OCI-LY7 (cell line): ENCODE data around the gene NRBF2. TPM values are rescaled to one million over a fixed set of nuclear protein-coding genes. Genes with fewer than 3 reads are reported as not detected.

ENCODE experiments used
- BruUV-seq: library from RNA; stranded (reverse); fragments of 400-500 nt; replicated peaks from 2 replicates; lab custom pipeline; 2021; lab: Mats Ljungman, UMichigan
- CTCF ChIA-PET: fragments of 300-600 bp; sonication (Branson Sonifier 250); formaldehyde crosslinking; loops from one replicate; lab custom pipeline; 2022; ENCODE audit warnings: antibody characterized with exemption; ENCODE audit not compliant: unreplicated experiment; lab: Charles Lee
- POLR2A ChIA-PET: fragments of 300-600 bp; sonication (Branson Sonifier 250); formaldehyde crosslinking; loops from one replicate; lab custom pipeline; 2022; ENCODE audit warnings: antibody characterized with exemption; lab: Charles Lee
- DNase-seq: peaks from one replicate; pipeline ENCODE4 v3.0.0-alpha.2; 2015; ENCODE audit warnings: low spot score
- H2AFZ ChIP-seq: fragments of 200-600 bp; sonication (generic), shearing (Covaris generic); 2 replicates; pipeline ENCODE4 v1.6.1; 2014; ENCODE audit warnings: mild to moderate bottlenecking, antibody characterized with exemption, low read length, moderate library complexity
- H3K27ac ChIP-seq: fragments of 200-600 bp; sonication (generic); 2 replicates; pipeline ENCODE4 v1.5.1; 2014; ENCODE audit warnings: mixed run types, low read depth, mild to moderate bottlenecking, moderate library complexity, low read length, inconsistent platforms; ENCODE audit not compliant: poor library complexity, severe bottlenecking
- H3K36me3 ChIP-seq: fragments of 200-600 bp; sonication (generic); 2 replicates; pipeline ENCODE4 v1.6.1; 2014; ENCODE audit warnings: mild to moderate bottlenecking, antibody characterized with exemption, low read length, moderate library complexity, mixed read lengths; ENCODE audit not compliant: insufficient read depth
- H3K4me1 ChIP-seq: fragments of 200-600 bp; sonication (generic); 2 replicates; pipeline ENCODE4 v1.5.1; 2014; ENCODE audit warnings: mild to moderate bottlenecking, low read length; ENCODE audit not compliant: insufficient read depth, poor library complexity, severe bottlenecking
- H3K4me2 ChIP-seq: fragments of 200-600 bp; sonication (generic); 2 replicates; pipeline ENCODE4 v1.6.1; 2014; ENCODE audit warnings: mild to moderate bottlenecking, low read length
- H3K4me3 ChIP-seq: fragments of 200-600 bp; sonication (generic); 2 replicates; pipeline ENCODE4 v1.5.1; 2014; ENCODE audit warnings: mild to moderate bottlenecking, low read depth, low read length; ENCODE audit not compliant: poor library complexity, severe bottlenecking
- H3K79me2 ChIP-seq: fragments of 200-600 bp; sonication (generic); 2 replicates; pipeline ENCODE4 v1.6.1; 2016; ENCODE audit warnings: low read depth, mild to moderate bottlenecking, low read length, moderate library complexity, mixed read lengths; ENCODE audit not compliant: insufficient read depth
- H3K9me2 ChIP-seq: fragments of 200-600 bp; sonication (generic); 2 replicates; pipeline ENCODE4 v1.6.1; 2016; ENCODE audit warnings: mild to moderate bottlenecking, low read length, mixed read lengths; ENCODE audit not compliant: insufficient read depth
- H3K9me3 ChIP-seq: fragments of 200-600 bp; sonication (generic); 2 replicates; pipeline ENCODE4 v1.6.1; 2014; ENCODE audit warnings: mild to moderate bottlenecking, mixed run types, low read length, mixed read lengths
- H4K20me1 ChIP-seq: fragments of 200-600 bp; sonication (generic); 2 replicates; pipeline ENCODE4 v1.6.1; 2014; ENCODE audit warnings: mild to moderate bottlenecking, antibody characterized with exemption, low read length, moderate library complexity, mixed read lengths; ENCODE audit not compliant: insufficient read depth
- EZH2phosphoT487 ChIP-seq: fragments of 200-600 bp; sonication (generic); IDR thresholded peaks from 2 replicates; pipeline ENCODE4 v1.6.1; 2018; ENCODE audit warnings: low read depth, borderline replicate concordance, mild to moderate bottlenecking, mixed run types, antibody characterized with exemption, low read length, moderate library complexity, mixed read lengths
- intact Hi-C: fragments of 100-400 bp; cut with micrococcal nuclease; formaldehyde crosslinking; loops from one replicate; pipeline ENCODE4 v1.10.0; 2022; ENCODE audit not compliant: unreplicated experiment
- total RNA-seq, 2 experiments: library from RNA; depleted of rRNA in 1 of 2; stranded (reverse); fragments of >200 nt in 1 of 2; shearing (Covaris generic) in 1 of 2; gene quantifications; 2 replicates each; pipeline ENCODE4 v1.2.3, GENCODE V29; 2014 to 2022
- TF ChIP-seq, protein P1 (sequence below): fragments of 200-600 bp; sonication (generic); conservative IDR thresholded peaks from 2 replicates; pipeline ENCODE4 v1.5.1; 2014; ENCODE audit warnings: mild to moderate bottlenecking, antibody characterized with exemption, low read length, moderate library complexity, mixed read lengths

The NRBF2 gene
- total RNA-seq, 2 experiments from 2014 or later: 14.2 to 20.7 TPM

DNA sequence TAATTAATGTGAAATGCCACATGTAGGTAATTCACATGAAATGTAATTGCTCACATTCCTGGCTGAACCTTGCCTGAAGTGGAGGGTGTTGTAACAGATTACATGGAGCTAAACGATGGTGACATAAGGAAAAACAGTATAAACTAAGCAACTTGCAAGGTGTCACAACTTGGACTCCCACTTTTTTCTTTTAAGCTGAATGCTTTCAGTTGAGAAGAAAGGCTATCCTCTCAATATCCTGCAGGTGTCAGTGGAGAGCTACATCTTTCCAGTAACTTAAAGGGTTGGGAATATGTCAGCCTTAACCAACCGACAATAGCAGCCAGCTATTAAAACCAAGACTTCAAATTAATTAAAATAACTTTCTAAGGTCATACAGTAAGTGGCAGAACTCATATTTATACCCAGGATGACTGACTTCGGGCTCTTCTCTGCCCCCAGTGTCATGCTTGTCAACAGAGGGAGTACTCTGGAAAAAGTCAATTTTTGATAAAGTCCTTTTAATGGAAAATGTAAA is 33.7 kb downstream of the NRBF2 start:
- H3K4me1 ChIP-seq: no peaks in the 10 kb centered on the region
- H3K9me2 ChIP-seq: no peaks in the 10 kb centered on the region
- BruUV-seq: no TSS peak
- no peak overlapping the region for H3K27ac ChIP-seq
- H3K4me3 ChIP-seq: no peak overlapping the region
- intact Hi-C loops: loop anchor here (1.0 to 5.0 kb wide), 3 partner anchors 101 to 554 kb away; no protein-coding TSS in a partner anchor
- peaks cover 2% of the 10 kb centered on the region; the same call in 1 of the 2 replicates for H4K20me1 ChIP-seq
- no peak overlapping the region for H2AFZ ChIP-seq
- peak; percentile 78 for DNase-seq
- ChIA-PET CTCF (interaction anchor here (0.5 to 2.4 kb wide), 7 partner anchors 9 to 554 kb away, joined by 3 to 12 read pairs (median 5); no protein-coding TSS in a partner anchor), POLR2A (interaction anchor here (0.6 to 1.2 kb wide), 14 partner anchors 9 to 903 kb away, joined by 3 to 9 read pairs (median 3); partner anchors contain the start of gene NRBF2)
- H3K4me2 ChIP-seq: no peak overlapping the region
- H3K79me2 ChIP-seq: no peaks in the 10 kb centered on the region
- TF ChIP-seq, protein P1, sequence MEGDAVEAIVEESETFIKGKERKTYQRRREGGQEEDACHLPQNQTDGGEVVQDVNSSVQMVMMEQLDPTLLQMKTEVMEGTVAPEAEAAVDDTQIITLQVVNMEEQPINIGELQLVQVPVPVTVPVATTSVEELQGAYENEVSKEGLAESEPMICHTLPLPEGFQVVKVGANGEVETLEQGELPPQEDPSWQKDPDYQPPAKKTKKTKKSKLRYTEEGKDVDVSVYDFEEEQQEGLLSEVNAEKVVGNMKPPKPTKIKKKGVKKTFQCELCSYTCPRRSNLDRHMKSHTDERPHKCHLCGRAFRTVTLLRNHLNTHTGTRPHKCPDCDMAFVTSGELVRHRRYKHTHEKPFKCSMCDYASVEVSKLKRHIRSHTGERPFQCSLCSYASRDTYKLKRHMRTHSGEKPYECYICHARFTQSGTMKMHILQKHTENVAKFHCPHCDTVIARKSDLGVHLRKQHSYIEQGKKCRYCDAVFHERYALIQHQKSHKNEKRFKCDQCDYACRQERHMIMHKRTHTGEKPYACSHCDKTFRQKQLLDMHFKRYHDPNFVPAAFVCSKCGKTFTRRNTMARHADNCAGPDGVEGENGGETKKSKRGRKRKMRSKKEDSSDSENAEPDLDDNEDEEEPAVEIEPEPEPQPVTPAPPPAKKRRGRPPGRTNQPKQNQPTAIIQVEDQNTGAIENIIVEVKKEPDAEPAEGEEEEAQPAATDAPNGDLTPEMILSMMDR: peak; percentile 94
- TF ChIP-seq EZH2phosphoT487: no peak
- peaks cover 69% of the 10 kb centered on the region for H3K36me3 ChIP-seq
- H3K9me3 ChIP-seq: no peaks in the 10 kb centered on the region

GRCh38 chr10:63168821-63169462 is 35.8 kb downstream of the NRBF2 start:
- H3K36me3 ChIP-seq: peaks cover 90% of the 10 kb centered on the region
- H3K4me3 ChIP-seq: no peak overlapping the region
- BruUV-seq: no TSS peak
- H2AFZ ChIP-seq: no peak overlapping the region
- TF ChIP-seq, protein P1: no peak
- TF ChIP-seq EZH2phosphoT487: no peak
- no peaks in the 10 kb centered on the region for H3K9me3 ChIP-seq
- no peaks in the 10 kb centered on the region for H3K9me2 ChIP-seq
- H3K79me2 ChIP-seq: peaks cover 5% of the 10 kb centered on the region; the same call in 1 of the 2 replicates
- DNase-seq: no peak
- no peak overlapping the region for H3K27ac ChIP-seq
- no peak overlapping the region for H3K4me2 ChIP-seq
- CTCF ChIA-PET: no interaction called here
- POLR2A ChIA-PET: interaction anchor here (0.7 to 0.8 kb wide), 2 partner anchors 23 to 44 kb away, joined by 3 read pairs; no protein-coding TSS in a partner anchor
- intact Hi-C loops: loop anchor here (5.0 kb wide), 1 partner anchor 98 kb away; no protein-coding TSS in a partner anchor
- H4K20me1 ChIP-seq: peaks cover 9% of the 10 kb centered on the region; the same call in 1 of the 2 replicates
- peaks cover 8% of the 10 kb centered on the region for H3K4me1 ChIP-seq
